K562 (cell line): ENCODE data around the gene CHTF8. TPM values are rescaled to one million over a fixed set of nuclear protein-coding genes. Genes with fewer than 3 reads are reported as not detected.

Experiments used
- ARID4B ChIP-seq: sonication (generic); formaldehyde crosslinking; IDR thresholded peaks from 2 replicates; pipeline ENCODE4 v1.8.0; 2022; ENCODE audit warnings: mild to moderate bottlenecking, missing genetic modification reagents
- ELF4 ChIP-seq: fragments of 450-650 bp; formaldehyde crosslinking; IDR thresholded peaks from 2 replicates; pipeline ENCODE4 v1.4.0; 2022; ENCODE audit warnings: missing genetic modification characterization
- MGA ChIP-seq: fragments of 450-650 bp; IDR thresholded peaks from 2 replicates; pipeline ENCODE4 v1.6.1; 2016; ENCODE audit warnings: mild to moderate bottlenecking, moderate library complexity
- MXI1 ChIP-seq: IDR thresholded peaks from 2 replicates; pipeline ENCODE4 v1.6.1; 2011; ENCODE audit warnings: low read depth, mild to moderate bottlenecking, improper control_type of control experiment, low read length
- OTX1 ChIP-seq: fragments of 450-650 bp; formaldehyde crosslinking; IDR thresholded peaks from 2 replicates; pipeline ENCODE4 v1.4.0; 2022; ENCODE audit warnings: mild to moderate bottlenecking
- PCBP1 ChIP-seq: fragments of 200-400 bp; formaldehyde crosslinking; IDR thresholded peaks from 2 replicates; pipeline ENCODE4 v1.6.1; 2018; ENCODE audit warnings: mild to moderate bottlenecking, low read depth, low read length; ENCODE audit not compliant: poor library complexity, severe bottlenecking
- SAFB2 ChIP-seq: fragments of 200-400 bp; formaldehyde crosslinking; IDR thresholded peaks from 2 replicates; pipeline ENCODE4 v1.6.1; 2018; ENCODE audit warnings: borderline replicate concordance, low read length, low read depth, moderate library complexity; ENCODE audit not compliant: severe bottlenecking
- SMAD3 ChIP-seq: fragments of 450-650 bp; formaldehyde crosslinking; conservative IDR thresholded peaks from 2 replicates; pipeline ENCODE4 v1.4.0; 2020; ENCODE audit warnings: mild to moderate bottlenecking
- TAL1 ChIP-seq: fragments of 450-650 bp; IDR thresholded peaks from 2 replicates; pipeline ENCODE4 v1.6.1; 2016; ENCODE audit warnings: mild to moderate bottlenecking
- TCF7L2 ChIP-seq: fragments of 150-350 bp; IDR thresholded peaks from 2 replicates; pipeline ENCODE4 v1.6.1; 2016; ENCODE audit warnings: low read depth, mild to moderate bottlenecking, low read length, moderate library complexity
- ZBED1 ChIP-seq: IDR thresholded peaks from 2 replicates; pipeline ENCODE4 v1.6.1; 2014
- ZNF785 ChIP-seq: fragments of 250-450 bp; sonication (Bioruptor Pico); IDR thresholded peaks from 2 replicates; pipeline ENCODE4 v1.4.0; 2020; ENCODE audit warnings: mild to moderate bottlenecking
- polyA plus RNA-seq, 8 experiments: library from polyadenylated mRNA; depleted of rRNA in 4 of 8; stranded (reverse) in 5 of 8; unstranded in 3 of 8; fragments of >200 nt; fragmentation: Nextera tagmentation in 2 of 8; fragmentation: Illumina TruSeq in 1 of 8; extraction: Ambion mirVana in 2 of 8; extraction: Trizol in 1 of 8; gene quantifications; 2 replicates each; pipeline versions ENCODE4 v1.2.1 to v1.2.3, GENCODE V29; 2011 to 2014; ENCODE audit warnings: inconsistent platforms in 1 of 8, missing spikeins in 1 of 8
- total RNA-seq, 7 experiments: library from RNA; depleted of rRNA in 6 of 7; stranded (reverse); fragments of >200 nt in 6 of 7; fragmentation: Illumina TruSeq in 2 of 7; extraction: Trizol in 2 of 7; gene quantifications; 2 replicates each; pipeline versions ENCODE4 v1.2.1 to v1.2.3, GENCODE V29; 2011 to 2021; ENCODE audit warnings: low replicate concordance in 1 of 7

The CHTF8 gene
- total and polyA plus RNA-seq, 9 of the 15 experiments (the other 6 are each of a cell fraction or from before 2014, with no cell fraction given), result 20.2 to 199 (median 108) TPM

- TF ChIP-seq SAFB2 (no peak), PCBP1 (peak; percentile 62), TCF7L2 (no peak), ZBED1 (no peak), ZNF785 (CRISPR knock-in tag) (no peak), ARID4B (peak; percentile 89), MGA (no peak), SMAD3 (CRISPR knock-in tag) (no peak), MXI1 (peak; percentile 91), OTX1 (CRISPR knock-in tag) (peak; percentile 90; the same call in 1 of the 2 replicates), ELF4 (peak; percentile 31; the same call in 1 of the 2 replicates), TAL1 (no peak)
These were observed at the start of gene CHTF8, which contains the start of gene UTP4 (continued) for GRCh38 chr16:69132424-69133252.
